ENCODE measurements around the gene NUDT8. TPM values are rescaled to one million over a fixed set of nuclear protein-coding genes. Genes with fewer than 3 reads are reported as not detected.
"Not testable (repeated sequence)": the region's sequence is repeated elsewhere in the genome, so short reads cannot be mapped to it uniquely, and the experiment has no call there.

NUDT8 gene
- total RNA-seq, 6 experiments from 2014 or later, result 2.0 to 3.0 (median 2.6) TPM

- peaks cover 41% of the 10 kb centered on the region for H3K27me3 Mint-ChIP-seq (ENCODE audit: insufficient read depth)
- H3K4me3 Mint-ChIP-seq, result no peak overlapping the region
- peaks cover 4% of the 10 kb centered on the region; the same call in 1 of the 2 replicates for H3K9me3 Mint-ChIP-seq
- TF ChIP-seq CTCF (IDR thresholded peaks at IDR 0.05), result no peak
- no peak overlapping the region for H3K27ac Mint-ChIP-seq
- no peaks in the 10 kb centered on the region for H3K4me1 Mint-ChIP-seq (ENCODE audit: low read depth)
- no peak for DNase-seq
- no peaks in the 10 kb centered on the region for H3K36me3 Mint-ChIP-seq (ENCODE audit: low read depth)
Observed at GRCh38 chr11:67599149-67599548, 30.6 kb downstream of the NUDT8 start.

GRCh38 chr11:67597963-67598362, 31.8 kb downstream of the NUDT8 start:
- not testable (repeated sequence) for H3K4me1 Mint-ChIP-seq (ENCODE audit: low read depth); H3K27ac Mint-ChIP-seq; H3K36me3 Mint-ChIP-seq (ENCODE audit: low read depth); DNase-seq; H3K9me3 Mint-ChIP-seq; H3K4me3 Mint-ChIP-seq
- H3K27me3 Mint-ChIP-seq (ENCODE audit: insufficient read depth), result peaks cover 46% of the 10 kb centered on the region

- peaks cover 45% of the 10 kb centered on the region for H3K27me3 Mint-ChIP-seq (ENCODE audit: insufficient read depth)
- not testable (repeated sequence) for H3K9me3 Mint-ChIP-seq; H3K4me3 Mint-ChIP-seq; H3K36me3 Mint-ChIP-seq (ENCODE audit: low read depth); H3K4me1 Mint-ChIP-seq (ENCODE audit: low read depth); H3K27ac Mint-ChIP-seq; DNase-seq
Observed at GRCh38 chr11:67597458-67597857, 32.3 kb downstream of the NUDT8 start.

GRCh38 chr11:67596753-67597300, 32.9 kb downstream of the NUDT8 start:
- Mint-ChIP-seq H3K36me3 (ENCODE audit: low read depth) (no peaks in the 10 kb centered on the region), H3K4me1 (ENCODE audit: low read depth) (no peaks in the 10 kb centered on the region), H3K4me3 (no peak overlapping the region), H3K9me3 (no peaks in the 10 kb centered on the region; the same call in 1 of the 2 replicates), H3K27ac (no peak overlapping the region), H3K27me3 (ENCODE audit: insufficient read depth) (peaks cover 47% of the 10 kb centered on the region)
- no peak for TF ChIP-seq CTCF (IDR thresholded peaks at IDR 0.05)
- DNase-seq, result no peak

GRCh38 chr11:67594480-67594879, 35.3 kb downstream of the NUDT8 start:
- no peak overlapping the region for H3K4me3 Mint-ChIP-seq
- no peak for TF ChIP-seq CTCF (IDR thresholded peaks at IDR 0.05)
- DNase-seq, result no peak
- no peaks in the 10 kb centered on the region for H3K4me1 Mint-ChIP-seq (ENCODE audit: low read depth)
- no peaks in the 10 kb centered on the region for H3K36me3 Mint-ChIP-seq (ENCODE audit: low read depth)
- no peak overlapping the region for H3K27ac Mint-ChIP-seq
- no peaks in the 10 kb centered on the region for H3K9me3 Mint-ChIP-seq
- peaks cover 34% of the 10 kb centered on the region for H3K27me3 Mint-ChIP-seq (ENCODE audit: insufficient read depth)

- DNase-seq, result no peak
Observed at GRCh38 chr11:67593565-67593905, 36.2 kb downstream of the NUDT8 start.

More at GRCh38 chr11:67593565-67593905, 36.2 kb downstream of the NUDT8 start:
- Mint-ChIP-seq H3K36me3 (ENCODE audit: low read depth) (no peaks in the 10 kb centered on the region), H3K9me3 (no peaks in the 10 kb centered on the region), H3K27me3 (ENCODE audit: insufficient read depth) (peaks cover 24% of the 10 kb centered on the region), H3K4me1 (ENCODE audit: low read depth) (no peaks in the 10 kb centered on the region), H3K27ac (no peak overlapping the region), H3K4me3 (no peak overlapping the region)
- TF ChIP-seq CTCF (IDR thresholded peaks at IDR 0.05), result no peak

Measured in HFFc6 (cell line).